A673 (cell line): ENCODE data around the gene STX1A. TPM values are rescaled to one million over a fixed set of nuclear protein-coding genes. Genes with fewer than 3 reads are reported as not detected.

Experiments
- BruUV-seq: library from RNA; stranded (reverse); fragments of 400-500 nt; replicated peaks from 2 replicates; lab custom pipeline; 2021; lab: Mats Ljungman, UMichigan
- CTCF ChIA-PET: fragments of 300-600 bp; sonication (Branson Sonifier 250); formaldehyde crosslinking; loops from one replicate; lab custom pipeline; 2022; ENCODE audit warnings: antibody characterized with exemption; lab: Charles Lee
- POLR2A ChIA-PET: fragments of 300-600 bp; sonication (Branson Sonifier 250); formaldehyde crosslinking; loops from one replicate; lab custom pipeline; 2022; ENCODE audit warnings: antibody characterized with exemption; ENCODE audit not compliant: low non-redundant PET; lab: Charles Lee
- DNase-seq: peaks from one replicate; pipeline ENCODE4 v3.0.0-alpha.2; 2015; ENCODE audit warnings: low spot score
- H3K27ac ChIP-seq: fragments of 200-600 bp; sonication (generic); 2 replicates; pipeline ENCODE4 v1.5.1; 2016; ENCODE audit warnings: mixed run types, low read depth, mild to moderate bottlenecking, mixed read lengths, antibody characterized with exemption, low read length; ENCODE audit not compliant: poor library complexity, severe bottlenecking
- H3K27me3 ChIP-seq: fragments of 200-600 bp; sonication (generic); replicated peaks from 2 replicates; pipeline ENCODE4 v1.6.1; 2017; ENCODE audit warnings: mixed run types, low read depth, mild to moderate bottlenecking, mixed read lengths, antibody characterized with exemption, low read length; ENCODE audit not compliant: insufficient read depth, poor library complexity
- H3K36me3 ChIP-seq: fragments of 200-600 bp; sonication (generic); 2 replicates; pipeline ENCODE4 v1.6.1; 2016; ENCODE audit warnings: mixed run types, mild to moderate bottlenecking, mixed read lengths, antibody characterized with exemption, low read length; ENCODE audit not compliant: insufficient read depth, poor library complexity, severe bottlenecking
- H3K4me1 ChIP-seq: fragments of 200-600 bp; sonication (generic); 2 replicates; pipeline ENCODE4 v1.6.1; 2017; ENCODE audit warnings: mixed run types, mild to moderate bottlenecking, mixed read lengths, antibody characterized with exemption, low read length; ENCODE audit not compliant: insufficient read depth, poor library complexity, severe bottlenecking
- H3K4me3 ChIP-seq: fragments of 200-600 bp; sonication (generic); 2 replicates; pipeline ENCODE4 v1.5.1; 2016; ENCODE audit warnings: low read depth, mixed run types, mild to moderate bottlenecking, mixed read lengths, low read length; ENCODE audit not compliant: poor library complexity, severe bottlenecking
- H3K9me3 ChIP-seq: fragments of 200-600 bp; sonication (generic); 2 replicates; pipeline ENCODE4 v1.6.1; 2016; ENCODE audit warnings: mixed run types, low read depth, mild to moderate bottlenecking, mixed read lengths, antibody characterized with exemption, low read length; ENCODE audit not compliant: poor library complexity, severe bottlenecking
- EZH2 ChIP-seq: fragments of 200-600 bp; sonication (generic); IDR thresholded peaks from 2 replicates; pipeline ENCODE4 v1.6.1; 2017; ENCODE audit warnings: borderline replicate concordance, low read depth, mild to moderate bottlenecking, mixed read lengths, antibody characterized with exemption, low read length; ENCODE audit not compliant: poor library complexity, severe bottlenecking
- intact Hi-C: fragments of 100-400 bp; cut with micrococcal nuclease; formaldehyde crosslinking; loops from one replicate; pipeline ENCODE4 v1.10.0; 2022; ENCODE audit not compliant: unreplicated experiment
- total RNA-seq: library from RNA; stranded (reverse); gene quantifications from 2 replicates; pipeline ENCODE4 v1.2.3, GENCODE V29; 2021
- TF ChIP-seq, protein P1 (sequence below): fragments of 300-800, 200-600 bp; sonication (generic); conservative IDR thresholded peaks from 2 replicates; pipeline ENCODE4 v1.5.1; 2017; ENCODE audit warnings: low read depth, mild to moderate bottlenecking, antibody characterized with exemption, low read length, moderate library complexity, mixed read lengths

STX1A gene
- total RNA-seq, 1 experiment from 2014 or later = 47.1 TPM

DNA sequence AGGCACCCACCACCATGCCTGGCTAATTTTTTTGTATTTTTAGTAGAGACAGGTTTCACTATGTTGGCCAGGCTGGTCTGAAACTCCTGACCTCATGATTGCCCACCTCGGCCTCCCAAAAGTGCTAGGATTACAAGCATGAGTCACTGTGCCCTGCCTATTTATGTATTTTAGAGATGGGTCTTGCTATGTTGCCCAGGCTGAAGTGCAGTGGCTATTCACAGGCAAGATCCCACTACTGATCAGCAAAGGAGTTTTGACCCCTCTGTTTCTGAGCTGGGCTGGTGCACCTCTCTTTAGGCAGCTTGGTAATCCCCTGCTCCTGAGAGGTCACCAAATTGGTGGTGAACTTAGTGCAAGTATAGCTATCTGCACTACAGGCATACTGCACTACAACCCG lies 12.9 kb upstream of the STX1A start:
- Histone ChIP-seq H3K4me1 (peaks cover 7% of the 10 kb centered on the region), H3K9me3 (no peaks in the 10 kb centered on the region), H3K27ac (no peak overlapping the region), H3K36me3 (peaks cover 13% of the 10 kb centered on the region), H3K4me3 (no peak overlapping the region), H3K27me3 (no peaks in the 10 kb centered on the region)
- no TSS peak for BruUV-seq
- DNase-seq = no peak
- POLR2A ChIA-PET = interaction anchor here (0.6 kb wide), 1 partner anchor 1048 kb away, joined by 9 read pairs; no protein-coding TSS in a partner anchor
- intact Hi-C loops = loop anchor here (10.0 kb wide), 1 partner anchor 278 kb away; no protein-coding TSS in a partner anchor
- CTCF ChIA-PET = interaction anchor here (0.5 to 0.7 kb wide), 4 partner anchors 49 to 169 kb away, joined by 3 to 9 read pairs (median 4); no protein-coding TSS in a partner anchor
- no peak for TF ChIP-seq EZH2
- TF ChIP-seq, protein P1, sequence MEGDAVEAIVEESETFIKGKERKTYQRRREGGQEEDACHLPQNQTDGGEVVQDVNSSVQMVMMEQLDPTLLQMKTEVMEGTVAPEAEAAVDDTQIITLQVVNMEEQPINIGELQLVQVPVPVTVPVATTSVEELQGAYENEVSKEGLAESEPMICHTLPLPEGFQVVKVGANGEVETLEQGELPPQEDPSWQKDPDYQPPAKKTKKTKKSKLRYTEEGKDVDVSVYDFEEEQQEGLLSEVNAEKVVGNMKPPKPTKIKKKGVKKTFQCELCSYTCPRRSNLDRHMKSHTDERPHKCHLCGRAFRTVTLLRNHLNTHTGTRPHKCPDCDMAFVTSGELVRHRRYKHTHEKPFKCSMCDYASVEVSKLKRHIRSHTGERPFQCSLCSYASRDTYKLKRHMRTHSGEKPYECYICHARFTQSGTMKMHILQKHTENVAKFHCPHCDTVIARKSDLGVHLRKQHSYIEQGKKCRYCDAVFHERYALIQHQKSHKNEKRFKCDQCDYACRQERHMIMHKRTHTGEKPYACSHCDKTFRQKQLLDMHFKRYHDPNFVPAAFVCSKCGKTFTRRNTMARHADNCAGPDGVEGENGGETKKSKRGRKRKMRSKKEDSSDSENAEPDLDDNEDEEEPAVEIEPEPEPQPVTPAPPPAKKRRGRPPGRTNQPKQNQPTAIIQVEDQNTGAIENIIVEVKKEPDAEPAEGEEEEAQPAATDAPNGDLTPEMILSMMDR = no peak

DNA sequence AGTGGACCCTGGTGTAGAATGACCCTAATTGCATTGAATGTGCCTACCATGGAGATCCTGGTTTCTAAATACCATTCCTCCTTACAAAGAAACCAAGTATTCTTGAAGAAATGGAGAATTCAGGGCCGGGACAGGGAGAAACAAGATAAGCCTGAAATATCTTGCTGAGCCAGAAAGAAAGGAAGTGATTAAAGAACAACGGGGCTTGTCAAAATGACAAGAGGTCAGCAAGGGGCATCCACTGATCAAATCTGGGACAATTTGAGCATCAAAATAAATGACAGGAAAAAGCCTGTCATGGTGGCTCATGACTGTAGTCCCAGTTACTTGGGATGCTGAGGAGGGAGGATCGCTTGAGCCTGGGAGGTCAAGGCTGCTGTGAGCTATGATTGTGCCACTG lies 11.0 kb upstream of the STX1A start:
- no peak for TF ChIP-seq EZH2
- TF ChIP-seq, protein P1 = no peak
- Histone ChIP-seq H3K27ac (no peak overlapping the region), H3K4me3 (no peak overlapping the region), H3K36me3 (no peaks in the 10 kb centered on the region), H3K9me3 (no peaks in the 10 kb centered on the region), H3K4me1 (peaks cover 7% of the 10 kb centered on the region), H3K27me3 (no peaks in the 10 kb centered on the region)
- BruUV-seq = no TSS peak
- ChIA-PET CTCF (no interaction called here), POLR2A (interaction anchor here (0.6 kb wide), 2 partner anchors 114 to 209 kb away, joined by 6 to 10 read pairs; no protein-coding TSS in a partner anchor)
- intact Hi-C loops = loop anchor here (10.0 kb wide), 1 partner anchor 276 kb away; no protein-coding TSS in a partner anchor
- DNase-seq = no peak

DNA sequence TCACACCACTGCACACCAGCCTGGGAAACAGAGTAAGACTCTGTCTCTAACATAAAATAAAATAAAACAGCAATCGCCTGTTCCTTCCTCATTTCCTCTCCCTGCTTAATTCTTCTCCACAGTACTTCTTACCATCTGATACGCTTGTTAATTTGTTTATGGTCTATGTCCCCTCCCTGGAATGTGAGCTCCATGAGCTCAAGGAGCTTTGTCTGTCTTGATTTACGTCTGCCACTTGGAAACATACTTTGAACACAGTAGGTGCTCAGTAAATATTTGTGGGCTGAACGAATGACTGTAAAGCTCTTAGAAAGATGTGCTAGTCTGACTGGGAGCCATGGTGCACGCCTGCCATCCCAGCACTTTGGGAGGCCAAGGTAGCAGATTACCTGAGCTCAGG lies 9.1 kb upstream of the STX1A start:
- Histone ChIP-seq H3K27me3 (no peaks in the 10 kb centered on the region), H3K4me1 (peaks cover 7% of the 10 kb centered on the region), H3K27ac (no peak overlapping the region), H3K36me3 (no peaks in the 10 kb centered on the region), H3K9me3 (no peaks in the 10 kb centered on the region), H3K4me3 (no peak overlapping the region)
- DNase-seq = peak; percentile 52
- intact Hi-C loops = no loop called here
- ChIA-PET POLR2A (interaction anchor here (0.6 kb wide), 1 partner anchor 389 kb away, joined by 3 read pairs; no protein-coding TSS in a partner anchor), CTCF (interaction anchor here (0.8 to 1.2 kb wide), 2 partner anchors 117 to 122 kb away, joined by 7 to 9 read pairs; no protein-coding TSS in a partner anchor)
- no TSS peak for BruUV-seq
- TF ChIP-seq, protein P1 = no peak
- no peak for TF ChIP-seq EZH2
